GM21528 (cell line): Measurements from ENCODE around the gene LRRC75A.

Source experiments
- ATAC-seq: cut with Tn5 transposase; IDR thresholded peaks from one replicate; pipeline ENCODE4 v1.9.1; 2021; ENCODE audit warnings: mild to moderate bottlenecking, moderate library complexity; ENCODE audit not compliant: unreplicated experiment, low FRiP score

The LRRC75A gene

GRCh38 chr17:16437083-16437482, 54.9 kb downstream of the LRRC75A start:
- ATAC-seq: no peak

GRCh38 chr17:16435925-16436886, 55.8 kb downstream of the LRRC75A start:
- no peak for ATAC-seq

GRCh38 chr17:16434662-16435061, 57.3 kb downstream of the LRRC75A start:
- no peak for ATAC-seq

- ATAC-seq: no peak
These were observed 58.5 kb downstream of the LRRC75A start for GRCh38 chr17:16433514-16433913.

- ATAC-seq: no peak
These were observed 60.0 kb downstream of the LRRC75A start for GRCh38 chr17:16432017-16432416.

- ATAC-seq: no peak
These were observed 61.3 kb downstream of the LRRC75A start for GRCh38 chr17:16430650-16431049.

GRCh38 chr17:16429083-16429482, 62.9 kb downstream of the LRRC75A start:
- ATAC-seq: no peak

- no peak for ATAC-seq
These were observed 63.7 kb downstream of the LRRC75A start for GRCh38 chr17:16428098-16428882.

GRCh38 chr17:16427020-16427419, 65.0 kb downstream of the LRRC75A start:
- no peak for ATAC-seq

GRCh38 chr17:16425698-16426659, 66.0 kb downstream of the LRRC75A start:
- no peak for ATAC-seq

GRCh38 chr17:16425202-16425601, 66.8 kb downstream of the LRRC75A start:
- no peak for ATAC-seq

GRCh38 chr17:16423226-16423872, 68.6 kb downstream of the LRRC75A start:
- no peak for ATAC-seq

- ATAC-seq: no peak
These were observed 69.6 kb downstream of the LRRC75A start for GRCh38 chr17:16422416-16422815.

GRCh38 chr17:16419929-16420271, 72.1 kb downstream of the LRRC75A start:
- ATAC-seq: no peak

- ATAC-seq: no peak
These were observed 72.7 kb downstream of the LRRC75A start for GRCh38 chr17:16419074-16419928.

GRCh38 chr17:16418685-16419068, 73.3 kb downstream of the LRRC75A start:
- no peak for ATAC-seq

- ATAC-seq: no peak
These were observed 73.9 kb downstream of the LRRC75A start for GRCh38 chr17:16417896-16418684.

- ATAC-seq: no peak
These were observed 74.6 kb downstream of the LRRC75A start for GRCh38 chr17:16417399-16417798.
